MM.1S (cell line): Measurements from ENCODE around the gene ANKRD12.

ENCODE experiments used
- DNase-seq: peaks from one replicate; pipeline ENCODE4 v3.0.0-alpha.2; 2015
- H2AFZ ChIP-seq: fragments of 300-600 bp; sonication (generic); 2 replicates; pipeline ENCODE4 v1.6.0; 2016; ENCODE audit warnings: antibody characterized with exemption, low read length
- H3F3A ChIP-seq: fragments of 300-600 bp; sonication (generic); 2 replicates; pipeline ENCODE4 v1.6.1; 2016; ENCODE audit warnings: mild to moderate bottlenecking, antibody characterized with exemption, low read length, moderate library complexity, mixed read lengths; ENCODE audit not compliant: insufficient read depth
- H3K27ac ChIP-seq: fragments of 300-600 bp; sonication (generic); 2 replicates; pipeline ENCODE4 v1.5.1; 2016; ENCODE audit warnings: mild to moderate bottlenecking, low read length
- H3K27me3 ChIP-seq: fragments of 300-600 bp; sonication (generic); replicated peaks from 2 replicates; pipeline ENCODE4 v1.6.0; 2016; ENCODE audit warnings: low read length; ENCODE audit not compliant: insufficient read depth
- H3K36me3 ChIP-seq: fragments of 300-600 bp; sonication (generic); replicated peaks from 2 replicates; pipeline ENCODE4 v1.6.1; 2016; ENCODE audit warnings: mild to moderate bottlenecking, low read length, mixed read lengths; ENCODE audit not compliant: insufficient read depth
- H3K4me1 ChIP-seq: fragments of 300-600 bp; sonication (generic); 2 replicates; pipeline ENCODE4 v1.6.1; 2016; ENCODE audit warnings: low read length, mixed read lengths
- H3K4me2 ChIP-seq: fragments of 300-600 bp; sonication (generic); 2 replicates; pipeline ENCODE4 v1.6.0; 2016; ENCODE audit warnings: low read depth, low read length
- H3K4me3 ChIP-seq: fragments of 300-600 bp; sonication (generic); 2 replicates; pipeline ENCODE4 v1.5.1; 2016; ENCODE audit warnings: low read length, mixed read lengths
- H3K79me2 ChIP-seq: fragments of 300-600 bp; sonication (generic); 2 replicates; pipeline ENCODE4 v1.6.1; 2016; ENCODE audit warnings: mixed run types, low read length, mixed read lengths
- H3K9ac ChIP-seq: fragments of 300-600 bp; sonication (generic); 2 replicates; pipeline ENCODE4 v1.6.1; 2016; ENCODE audit warnings: low read length, mixed read lengths
- H3K9me2 ChIP-seq: fragments of 300-600 bp; sonication (generic); replicated peaks from 2 replicates; pipeline ENCODE4 v1.6.1; 2016; ENCODE audit warnings: mild to moderate bottlenecking, low read length, mixed read lengths; ENCODE audit not compliant: insufficient read depth
- H3K9me3 ChIP-seq: fragments of 300-600 bp; sonication (generic); replicated peaks from 2 replicates; pipeline ENCODE4 v1.6.1; 2016; ENCODE audit warnings: mild to moderate bottlenecking, low read length, mixed read lengths; ENCODE audit not compliant: insufficient read depth
- H4K20me1 ChIP-seq: fragments of 300-600 bp; sonication (generic); 2 replicates; pipeline ENCODE4 v1.6.1; 2016; ENCODE audit warnings: mild to moderate bottlenecking, low read length, moderate library complexity, mixed read lengths; ENCODE audit not compliant: insufficient read depth
- EZH2 ChIP-seq: fragments of 300-600 bp; sonication (generic); optimal IDR thresholded peaks from 2 replicates; pipeline ENCODE3; 2017; ENCODE audit warnings: low read depth, mild to moderate bottlenecking, antibody characterized with exemption, low read length, mixed read lengths
- EZH2phosphoT487 ChIP-seq: fragments of 300-600 bp; sonication (generic); IDR thresholded peaks from 2 replicates; pipeline ENCODE4 v1.6.1; 2018; ENCODE audit warnings: antibody characterized with exemption, low read length
- TF ChIP-seq, protein P1 (sequence below): fragments of 300-600 bp; sonication (generic); IDR thresholded peaks from 2 replicates; pipeline ENCODE4 v1.5.1; 2016; ENCODE audit warnings: antibody characterized with exemption, low read length, mixed read lengths

The ANKRD12 gene

DNA sequence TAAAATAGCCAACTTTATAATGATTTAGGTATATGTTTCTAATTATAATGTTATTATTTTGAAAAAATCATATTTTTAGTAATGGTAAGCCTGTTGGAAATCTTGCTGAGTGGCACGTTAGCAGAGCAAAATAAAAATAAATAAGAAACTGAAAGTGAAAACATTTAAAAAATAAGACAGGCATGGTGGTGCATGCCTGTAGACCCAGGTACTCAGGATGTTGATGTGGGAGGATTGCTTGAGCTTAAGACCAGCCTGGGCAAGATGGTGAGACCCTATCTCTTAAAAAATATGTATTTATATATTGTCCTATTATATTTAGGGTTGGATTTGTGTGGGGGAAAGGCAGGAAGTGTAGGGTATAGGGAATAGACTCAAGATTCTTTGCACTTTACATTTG, 15.8 kb upstream of the ANKRD12 start:
- peaks cover 64% of the 10 kb centered on the region for H3K4me1 ChIP-seq
- DNase-seq = peak; percentile 74
- TF ChIP-seq EZH2 (no peak), EZH2phosphoT487 (no peak)
- TF ChIP-seq, protein P1, sequence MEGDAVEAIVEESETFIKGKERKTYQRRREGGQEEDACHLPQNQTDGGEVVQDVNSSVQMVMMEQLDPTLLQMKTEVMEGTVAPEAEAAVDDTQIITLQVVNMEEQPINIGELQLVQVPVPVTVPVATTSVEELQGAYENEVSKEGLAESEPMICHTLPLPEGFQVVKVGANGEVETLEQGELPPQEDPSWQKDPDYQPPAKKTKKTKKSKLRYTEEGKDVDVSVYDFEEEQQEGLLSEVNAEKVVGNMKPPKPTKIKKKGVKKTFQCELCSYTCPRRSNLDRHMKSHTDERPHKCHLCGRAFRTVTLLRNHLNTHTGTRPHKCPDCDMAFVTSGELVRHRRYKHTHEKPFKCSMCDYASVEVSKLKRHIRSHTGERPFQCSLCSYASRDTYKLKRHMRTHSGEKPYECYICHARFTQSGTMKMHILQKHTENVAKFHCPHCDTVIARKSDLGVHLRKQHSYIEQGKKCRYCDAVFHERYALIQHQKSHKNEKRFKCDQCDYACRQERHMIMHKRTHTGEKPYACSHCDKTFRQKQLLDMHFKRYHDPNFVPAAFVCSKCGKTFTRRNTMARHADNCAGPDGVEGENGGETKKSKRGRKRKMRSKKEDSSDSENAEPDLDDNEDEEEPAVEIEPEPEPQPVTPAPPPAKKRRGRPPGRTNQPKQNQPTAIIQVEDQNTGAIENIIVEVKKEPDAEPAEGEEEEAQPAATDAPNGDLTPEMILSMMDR = no peak
- H3K27ac ChIP-seq = peak overlapping the region; percentile 87; the same call in 1 of the 2 replicates
- no peak overlapping the region for H2AFZ ChIP-seq
- peak overlapping the region; percentile 64 for H3K4me3 ChIP-seq
- H3K9me2 ChIP-seq = no peaks in the 10 kb centered on the region
- peaks cover 83% of the 10 kb centered on the region for H3F3A ChIP-seq
- peaks cover 17% of the 10 kb centered on the region for H3K36me3 ChIP-seq
- peak overlapping the region; percentile 90; the same call in 1 of the 2 replicates for H3K9ac ChIP-seq
- peaks cover 100% of the 10 kb centered on the region for H3K79me2 ChIP-seq
- peak overlapping the region; percentile 94 for H3K4me2 ChIP-seq
- H4K20me1 ChIP-seq = 0 out of 2 replicates have a peak, but pooled peaks cover 5% of the 10 kb centered on the region
- no peaks in the 10 kb centered on the region for H3K27me3 ChIP-seq
- H3K9me3 ChIP-seq = no peaks in the 10 kb centered on the region

DNA sequence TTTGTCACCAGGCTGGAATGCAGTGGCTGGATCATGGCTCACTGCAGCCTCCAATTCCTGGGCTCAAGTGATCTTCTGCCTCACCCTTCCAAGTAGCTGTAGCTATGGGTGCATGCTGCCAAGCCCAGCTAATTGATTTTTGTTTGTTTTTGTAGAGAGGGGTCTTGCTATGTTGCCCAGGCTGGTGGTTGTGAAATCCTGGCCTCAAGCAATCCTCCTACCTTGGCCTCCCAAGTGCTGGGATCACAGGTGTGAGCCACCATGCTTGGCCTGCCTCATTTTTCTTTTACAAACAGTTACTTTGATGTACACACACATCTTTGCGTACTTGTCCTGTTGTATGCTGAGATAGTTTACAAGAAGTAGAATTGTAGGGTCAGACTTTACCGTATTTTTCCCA, 13.1 kb upstream of the ANKRD12 start:
- peak; percentile 4 for DNase-seq
- H3K4me2 ChIP-seq = peak overlapping the region; percentile 24; the same call in 1 of the 2 replicates
- peaks cover 24% of the 10 kb centered on the region; the same call in 1 of the 2 replicates for H3K36me3 ChIP-seq
- peaks cover 76% of the 10 kb centered on the region for H3F3A ChIP-seq
- no peaks in the 10 kb centered on the region for H3K9me3 ChIP-seq
- peaks cover 61% of the 10 kb centered on the region for H3K4me1 ChIP-seq
- no peaks in the 10 kb centered on the region for H3K27me3 ChIP-seq
- no peaks in the 10 kb centered on the region for H3K9me2 ChIP-seq
- H2AFZ ChIP-seq = no peak overlapping the region
- peaks cover 100% of the 10 kb centered on the region for H3K79me2 ChIP-seq
- no peak for TF ChIP-seq EZH2phosphoT487
- no peak for TF ChIP-seq EZH2
- no peak overlapping the region for H3K27ac ChIP-seq
- no peak overlapping the region for H3K9ac ChIP-seq
- no peak overlapping the region for H3K4me3 ChIP-seq
- H4K20me1 ChIP-seq = 0 out of 2 replicates have a peak, but pooled peaks cover 5% of the 10 kb centered on the region

- Histone ChIP-seq H3F3A (peaks cover 76% of the 10 kb centered on the region), H3K4me2 (peak overlapping the region; percentile 17; the same call in 1 of the 2 replicates), H3K27me3 (no peaks in the 10 kb centered on the region), H4K20me1 (0 out of 2 replicates have a peak, but pooled peaks cover 5% of the 10 kb centered on the region), H3K9ac (no peak overlapping the region), H3K79me2 (peaks cover 100% of the 10 kb centered on the region), H2AFZ (no peak overlapping the region), H3K4me1 (peaks cover 56% of the 10 kb centered on the region), H3K36me3 (peaks cover 24% of the 10 kb centered on the region; the same call in 1 of the 2 replicates), H3K27ac (no peak overlapping the region; the same call in 1 of the 2 replicates), H3K9me3 (no peaks in the 10 kb centered on the region), H3K4me3 (no peak overlapping the region), H3K9me2 (no peaks in the 10 kb centered on the region)
- DNase-seq = no peak
- TF ChIP-seq EZH2 = no peak
- no peak for TF ChIP-seq EZH2phosphoT487
- TF ChIP-seq, protein P1 = no peak
Measured at GRCh38 chr18:9124824-9125223, 11.8 kb upstream of the ANKRD12 start.

- H3K27ac ChIP-seq = peak overlapping the region; percentile 31; the same call in 1 of the 2 replicates
- DNase-seq = no peak
- peaks cover 58% of the 10 kb centered on the region for H3K4me1 ChIP-seq
- no peak overlapping the region for H3K4me3 ChIP-seq
- no peaks in the 10 kb centered on the region for H3K9me3 ChIP-seq
- 0 out of 2 replicates have a peak, but pooled peaks cover 5% of the 10 kb centered on the region for H4K20me1 ChIP-seq
- no peak overlapping the region for H3K9ac ChIP-seq
- no peaks in the 10 kb centered on the region for H3K9me2 ChIP-seq
- H2AFZ ChIP-seq = no peak overlapping the region
- H3K79me2 ChIP-seq = peaks cover 100% of the 10 kb centered on the region
- H3K4me2 ChIP-seq = peak overlapping the region; percentile 17
- peaks cover 73% of the 10 kb centered on the region for H3F3A ChIP-seq
- H3K36me3 ChIP-seq = peaks cover 36% of the 10 kb centered on the region; the same call in 1 of the 2 replicates
- no peaks in the 10 kb centered on the region for H3K27me3 ChIP-seq
- TF ChIP-seq EZH2phosphoT487 (no peak), EZH2 (no peak)
- TF ChIP-seq, protein P1 = no peak
Measured at GRCh38 chr18:9126337-9126736, 10.2 kb upstream of the ANKRD12 start.
